Measurements from ENCODE around the gene MINAR1.

Gene MINAR1

DNA sequence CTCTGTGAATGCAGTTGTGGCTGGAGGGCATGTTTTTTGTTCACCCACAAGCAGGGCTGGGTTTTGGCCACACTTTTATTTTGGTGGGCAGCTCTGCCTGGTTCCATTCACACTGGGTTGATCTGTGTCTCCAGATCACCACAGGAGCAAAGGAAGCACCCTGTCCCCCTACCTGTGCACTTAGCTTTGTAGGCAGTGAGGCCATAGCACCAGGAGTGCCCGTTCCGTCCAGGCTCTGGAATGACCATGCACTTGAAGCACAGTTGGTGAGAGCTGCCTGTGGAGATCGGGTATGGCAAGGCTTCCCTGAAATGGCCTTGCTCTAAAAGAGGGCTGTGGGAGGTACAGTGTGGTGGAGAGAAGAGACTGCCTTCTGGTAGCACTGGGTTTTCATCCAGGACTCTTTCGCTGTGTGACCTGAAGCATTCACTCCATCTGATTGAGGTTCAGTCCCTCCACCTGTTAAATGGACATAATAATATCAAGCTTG is 31.7 kb downstream of the MINAR1 start:
- in situ Hi-C loops (cut with MboI; ENCODE audit: low sequenced_read_pairs): no loop called here

DNA sequence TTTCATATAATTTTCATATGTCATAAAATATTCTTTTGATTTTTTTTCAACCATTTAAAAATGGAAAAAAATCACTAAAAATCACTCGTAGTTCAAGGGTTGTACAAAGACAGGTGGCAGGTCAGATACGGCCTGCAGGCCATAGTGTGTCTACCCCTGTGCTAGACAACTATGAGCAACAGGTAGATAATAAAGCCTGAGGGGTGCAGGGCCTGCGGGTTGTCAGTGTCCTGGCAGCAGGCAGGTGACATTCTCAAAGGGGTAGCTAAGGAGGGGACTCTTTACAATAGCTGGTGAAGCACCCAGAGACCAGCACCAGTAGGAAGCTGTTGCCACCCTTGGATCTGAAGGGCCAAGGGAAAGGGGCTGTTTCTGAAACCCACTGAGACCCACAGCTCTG is 34.4 kb downstream of the MINAR1 start:
- in situ Hi-C loops (cut with MboI; ENCODE audit: low sequenced_read_pairs): no loop called here

DNA sequence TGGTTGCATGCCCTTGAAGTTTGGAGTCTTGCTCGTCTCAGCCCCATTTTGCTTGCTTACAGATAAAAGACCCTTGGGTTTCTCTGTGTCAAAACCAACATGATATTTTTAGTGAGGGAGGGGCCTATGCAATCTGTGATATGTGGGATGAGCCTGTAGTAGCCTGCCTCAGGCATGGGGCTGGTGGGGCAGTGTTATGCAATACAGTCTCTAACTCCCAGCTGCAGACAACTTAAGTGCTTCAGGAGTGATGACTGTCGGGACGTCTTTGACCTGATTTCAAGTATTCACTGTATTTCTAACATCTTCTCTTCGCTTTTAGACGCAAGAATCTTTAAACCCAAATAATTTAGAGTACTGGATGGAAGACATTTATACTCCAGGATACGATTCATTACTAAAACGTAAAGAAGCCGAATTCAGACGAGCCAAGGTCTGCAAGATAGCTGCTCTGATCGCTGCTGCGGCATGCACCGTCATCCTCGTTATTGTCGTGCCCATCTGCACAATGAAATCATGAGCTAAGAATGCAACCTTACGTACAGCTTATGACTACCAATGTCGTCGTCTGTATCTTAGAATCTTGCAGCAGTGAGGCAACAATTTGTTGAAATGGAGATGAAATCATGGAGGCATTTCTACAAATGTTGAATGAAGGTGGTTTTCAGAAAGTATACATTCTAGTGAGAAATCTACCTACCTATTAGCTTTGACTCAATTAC is 35.9 kb downstream of the MINAR1 start:
- in situ Hi-C loops (cut with MboI; ENCODE audit: low sequenced_read_pairs): no loop called here

DNA sequence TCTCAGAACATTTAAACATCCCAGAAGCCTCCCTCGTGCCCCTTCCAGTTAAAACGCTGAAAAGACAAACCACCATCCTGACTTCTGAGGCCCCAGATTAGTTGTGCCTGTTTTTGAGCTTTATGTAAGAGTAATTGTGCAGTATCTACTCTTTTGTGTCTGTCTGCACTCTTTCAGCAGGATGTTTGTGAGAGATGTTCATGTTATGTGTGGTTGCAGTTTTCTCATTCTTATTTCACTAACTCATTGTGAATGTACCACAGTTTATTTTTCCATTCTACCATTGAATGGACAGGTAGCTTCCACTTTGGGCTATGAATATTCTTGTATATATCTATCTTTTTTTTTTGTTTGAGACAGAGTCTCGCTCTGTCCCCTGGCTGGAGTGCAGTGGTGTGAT is 40.3 kb downstream of the MINAR1 start:
- in situ Hi-C loops (cut with MboI; ENCODE audit: low sequenced_read_pairs): no loop called here

DNA sequence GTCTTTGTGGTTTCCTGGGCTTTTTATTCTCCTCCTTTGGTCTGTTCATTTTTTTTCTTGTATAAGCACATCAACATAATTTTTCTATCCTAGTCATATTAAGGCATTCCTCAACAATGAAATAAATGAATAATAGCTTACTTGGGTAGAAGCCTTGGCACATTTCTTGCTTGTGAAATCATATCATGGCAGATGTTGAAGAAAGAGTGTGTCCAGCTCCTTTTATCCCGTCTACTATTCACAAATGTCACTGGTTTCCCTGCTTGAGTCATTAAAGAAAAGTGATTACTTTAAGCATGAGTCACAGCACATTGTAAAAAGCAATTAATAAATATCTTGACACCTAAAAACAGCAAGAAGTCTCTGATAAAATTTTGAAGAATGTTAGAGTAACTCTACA is 42.1 kb downstream of the MINAR1 start:
- in situ Hi-C loops (cut with MboI; ENCODE audit: low sequenced_read_pairs): no loop called here

DNA sequence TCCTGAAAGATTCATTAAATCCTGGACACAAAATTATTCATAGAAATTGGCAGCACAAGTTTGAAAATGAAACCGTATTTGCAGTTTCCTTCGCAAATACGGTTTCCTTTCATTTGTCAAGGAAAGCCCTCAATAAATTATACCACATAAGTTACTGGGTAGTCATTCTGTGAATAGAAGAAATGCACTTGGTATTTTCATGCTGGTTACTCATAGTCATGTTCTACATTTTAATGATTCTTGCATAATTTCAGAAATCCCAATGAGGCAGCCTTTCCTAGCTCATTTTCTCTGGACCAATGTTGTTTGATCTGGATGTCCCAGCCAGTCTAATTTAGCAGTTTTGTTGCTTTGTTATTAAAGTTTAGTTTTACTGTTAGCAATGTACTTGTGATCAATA is 43.2 kb downstream of the MINAR1 start:
- in situ Hi-C loops (cut with MboI; ENCODE audit: low sequenced_read_pairs): no loop called here

DNA sequence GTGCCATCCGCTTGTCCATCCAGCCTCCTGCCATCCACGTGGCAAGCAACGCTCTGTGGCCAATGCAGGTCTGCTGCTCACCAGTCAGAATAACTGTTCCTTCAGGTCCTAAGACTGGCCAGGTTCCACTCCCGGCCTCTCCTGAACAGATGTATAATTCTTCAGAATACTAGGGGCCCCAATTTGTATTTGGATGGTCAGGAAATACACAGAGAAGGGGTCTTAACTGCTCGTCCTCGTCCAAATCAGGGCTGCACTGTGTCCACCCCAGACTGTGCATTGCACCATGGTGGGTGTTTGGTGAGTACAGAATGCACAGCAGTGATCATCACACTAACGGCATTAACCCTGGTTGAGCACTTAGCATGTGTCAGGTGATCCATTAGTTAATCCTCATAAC is 46.0 kb downstream of the MINAR1 start:
- in situ Hi-C loops (cut with MboI; ENCODE audit: low sequenced_read_pairs): no loop called here

DNA sequence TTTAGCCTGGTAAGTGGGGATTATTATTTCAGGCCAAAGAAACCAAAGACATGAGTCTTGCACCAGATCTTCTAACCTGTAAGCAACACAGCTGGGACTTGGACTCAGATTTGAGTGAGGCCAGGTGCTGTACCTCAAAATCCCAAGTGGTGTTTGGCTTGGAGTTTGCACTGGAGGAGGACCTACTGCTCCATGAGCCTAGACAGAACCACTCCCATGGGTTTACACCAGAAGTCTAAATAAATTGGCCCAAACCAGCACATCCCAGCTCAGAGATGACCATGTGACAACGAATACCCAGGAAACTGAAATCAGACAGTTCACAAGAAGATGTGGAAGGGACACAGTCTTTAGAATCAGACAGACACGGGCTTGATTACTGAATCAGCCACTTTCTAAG is 47.5 kb downstream of the MINAR1 start:
- in situ Hi-C loops (cut with MboI; ENCODE audit: low sequenced_read_pairs): no loop called here

DNA sequence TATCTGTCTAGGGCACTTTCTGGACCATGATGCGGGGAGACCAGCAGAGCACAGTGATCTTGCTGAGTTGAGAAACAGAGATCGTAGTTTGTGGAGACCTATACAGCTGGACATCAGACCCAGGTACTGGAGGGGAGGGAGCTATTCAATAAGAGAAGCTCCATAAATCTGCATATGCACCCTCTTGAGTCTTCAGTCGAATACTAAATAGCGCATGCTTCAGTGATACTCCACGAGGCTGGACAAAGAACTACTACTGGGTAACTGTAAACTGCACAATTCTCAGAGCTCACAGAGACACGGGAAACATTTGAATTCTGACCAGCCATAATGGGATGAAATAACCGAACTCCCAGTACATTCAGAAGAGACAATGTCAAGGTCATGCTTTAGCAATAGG is 49.7 kb downstream of the MINAR1 start:
- in situ Hi-C loops (cut with MboI; ENCODE audit: low sequenced_read_pairs): no loop called here

Data from hTERT RPE-1 (cell line).